Activated naive CD8-positive, alpha-beta T cell treated with anti-CD3 and anti-CD28 coated beads, Interleukin-2, amount 10 ng/mL, durations not matched to agents 7 days and 5 days (primary cell): ENCODE data around the gene GTF3C1. TPM values are rescaled to one million over a fixed set of nuclear protein-coding genes. Genes with fewer than 3 reads are reported as not detected.
"Not testable (repeated sequence)": the region's sequence is repeated elsewhere in the genome, so short reads cannot be mapped to it uniquely, and the experiment has no call there.

ENCODE experiments used
- ATAC-seq: fragments of 150-1000 bp; cut with Tn5 transposase; one replicate; pipeline ENCODE4 v1.10.0; 2021; ENCODE audit warnings: low read depth, moderate library complexity
- POLR2A ChIA-PET: fragments of 350-600 bp; sonication (Branson Sonifier 250); formaldehyde crosslinking; loops from one replicate; lab custom pipeline; 2021; ENCODE audit warnings: antibody characterized with exemption; lab: Charles Lee
- DNase-seq: peaks from one replicate; pipeline ENCODE4 v3.0.0; 2021
- H3K27ac Mint-ChIP-seq: one replicate; pipeline ENCODE4 v1.8.0; 2022; ENCODE audit warnings: mild to moderate bottlenecking, mixed read lengths
- H3K27me3 Mint-ChIP-seq: one replicate; pipeline ENCODE4 v1.8.0; 2022; ENCODE audit warnings: mild to moderate bottlenecking, moderate library complexity, mixed read lengths
- H3K36me3 Mint-ChIP-seq: one replicate; pipeline ENCODE4 v1.8.0; 2021; ENCODE audit warnings: mild to moderate bottlenecking, mixed read lengths
- H3K4me1 Mint-ChIP-seq: one replicate; pipeline ENCODE4 v1.8.0; 2021; ENCODE audit warnings: mixed read lengths
- H3K4me3 Mint-ChIP-seq: one replicate; pipeline ENCODE4 v1.8.0; 2022; ENCODE audit warnings: mild to moderate bottlenecking, moderate library complexity, mixed read lengths
- H3K9me3 Mint-ChIP-seq: one replicate; pipeline ENCODE4 v1.8.0; 2021; ENCODE audit warnings: mixed read lengths
- total RNA-seq, 2 experiments: library from RNA; stranded (reverse); gene quantifications; one replicate each; pipeline ENCODE4 v1.2.3, GENCODE V29; 2021

GTF3C1 gene
- total RNA-seq, 2 experiments from 2014 or later, result 55.3 to 56.1 TPM

DNA sequence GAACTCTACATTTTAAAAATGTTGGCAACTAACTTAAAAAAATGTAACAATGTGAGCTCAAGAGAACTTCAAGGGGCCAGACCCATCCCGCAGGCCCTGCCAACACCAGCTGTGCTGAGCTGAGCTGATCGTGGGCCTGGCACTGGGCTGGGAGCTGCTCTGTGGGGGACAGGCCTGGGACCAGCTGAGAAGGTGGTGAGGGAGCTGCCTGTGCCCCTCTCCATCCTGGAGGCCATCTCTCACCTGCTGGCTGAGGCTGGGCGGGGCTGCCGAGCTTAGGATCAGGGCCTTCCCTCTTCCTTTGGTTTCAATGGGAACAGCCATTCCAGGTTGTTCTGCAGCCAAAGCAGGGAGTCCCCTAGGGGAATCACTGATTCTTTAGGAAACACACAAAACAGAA lies 89.5 kb downstream of the GTF3C1 start:
- Mint-ChIP-seq H3K4me1 (peaks cover 36% of the 10 kb centered on the region), H3K9me3 (no peaks in the 10 kb centered on the region), H3K4me3 (no peak overlapping the region), H3K36me3 (peaks cover 18% of the 10 kb centered on the region), H3K27me3 (no peaks in the 10 kb centered on the region), H3K27ac (no peak overlapping the region)
- DNase-seq (no peak), ATAC-seq (no peak)
- POLR2A ChIA-PET, result interaction anchor here (0.7 to 1.5 kb wide), 3 partner anchors 10 to 225 kb away, joined by 3 to 10 read pairs (median 3); no protein-coding TSS in a partner anchor

DNA sequence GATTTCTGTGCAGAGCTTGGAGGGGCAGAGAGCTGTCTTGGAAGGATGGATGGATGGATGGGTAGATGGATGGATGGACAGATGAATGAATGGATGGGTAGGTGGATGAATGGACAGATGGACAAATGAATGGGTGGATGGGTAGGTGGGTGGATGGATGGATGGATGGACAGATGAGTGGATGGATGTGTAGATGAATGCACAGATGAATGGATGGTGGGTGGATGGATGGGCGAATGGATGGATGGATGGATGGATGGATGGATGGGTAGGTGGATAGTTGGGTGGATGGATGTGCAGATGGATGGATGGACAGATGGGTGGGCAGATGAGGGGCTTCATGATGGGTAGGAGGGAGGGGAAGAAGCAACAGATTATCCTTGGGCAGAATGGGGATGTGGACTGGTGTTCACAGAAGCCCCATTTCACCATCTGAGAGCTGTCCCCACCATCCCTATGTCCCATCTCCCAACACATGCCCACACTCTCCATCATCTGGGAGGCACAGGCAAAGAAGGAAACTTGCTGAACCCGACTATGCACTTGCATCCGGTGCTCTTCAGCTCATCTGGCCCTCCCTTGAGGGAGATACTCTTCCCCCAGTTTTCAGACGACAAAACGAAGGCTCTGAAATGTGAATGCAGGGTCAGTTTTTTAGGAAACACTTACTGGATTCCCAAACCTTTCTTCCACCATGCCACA lies 90.6 kb downstream of the GTF3C1 start:
- H3K27me3 Mint-ChIP-seq, result no peaks in the 10 kb centered on the region
- H3K27ac Mint-ChIP-seq, result peak overlapping the region; percentile 57
- no peak for ATAC-seq
- no peak for DNase-seq
- H3K36me3 Mint-ChIP-seq, result peaks cover 14% of the 10 kb centered on the region
- H3K4me1 Mint-ChIP-seq, result peaks cover 37% of the 10 kb centered on the region
- POLR2A ChIA-PET, result interaction anchor here (1.3 to 1.5 kb wide), 2 partner anchors 8 to 224 kb away, joined by 4 to 10 read pairs; no protein-coding TSS in a partner anchor
- no peak overlapping the region for H3K4me3 Mint-ChIP-seq
- no peaks in the 10 kb centered on the region for H3K9me3 Mint-ChIP-seq

DNA sequence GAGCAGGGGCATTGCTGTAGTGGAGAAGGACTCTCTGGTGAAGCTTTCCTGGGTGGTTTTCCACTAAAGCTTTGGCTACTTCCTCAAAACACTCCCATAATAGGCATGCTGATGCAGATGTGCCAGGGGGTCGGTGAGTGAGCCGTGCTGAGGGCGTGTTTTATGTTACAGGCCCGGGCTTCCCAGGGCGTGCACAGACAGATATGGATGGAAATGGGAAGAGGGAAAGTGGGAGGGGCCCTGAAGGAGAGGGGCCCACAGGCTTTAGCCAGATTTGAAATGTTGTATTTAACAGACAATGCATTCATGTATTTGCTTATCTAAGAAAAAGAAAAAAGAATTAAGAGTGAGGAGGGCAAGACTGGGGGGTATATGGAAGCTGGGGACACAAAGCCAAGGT lies 91.5 kb downstream of the GTF3C1 start:
- H3K4me3 Mint-ChIP-seq, result no peak overlapping the region
- no peak overlapping the region for H3K27ac Mint-ChIP-seq
- peaks cover 14% of the 10 kb centered on the region for H3K36me3 Mint-ChIP-seq
- H3K4me1 Mint-ChIP-seq, result peaks cover 31% of the 10 kb centered on the region
- no peak for ATAC-seq
- POLR2A ChIA-PET, result interaction anchor here (1.3 kb wide), 1 partner anchor 7 kb away, joined by 4 read pairs; no protein-coding TSS in a partner anchor
- no peaks in the 10 kb centered on the region for H3K27me3 Mint-ChIP-seq
- no peaks in the 10 kb centered on the region for H3K9me3 Mint-ChIP-seq
- DNase-seq, result no peak

DNA sequence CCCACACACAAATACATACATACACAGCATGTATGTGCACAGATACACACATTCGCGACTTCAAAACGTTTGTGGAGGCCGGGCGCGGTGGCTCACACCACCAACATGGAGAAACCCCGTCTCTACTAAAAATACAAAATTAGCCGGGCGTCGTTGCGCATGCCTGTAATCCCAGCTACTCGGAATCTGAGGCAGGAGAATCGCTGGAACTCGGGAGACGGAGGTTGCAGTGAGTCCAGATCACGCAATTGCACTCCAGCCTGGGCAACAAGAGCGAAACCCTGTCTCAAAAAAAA lies 92.2 kb downstream of the GTF3C1 start:
- H3K4me3 Mint-ChIP-seq, H3K27ac Mint-ChIP-seq, POLR2A ChIA-PET, H3K27me3 Mint-ChIP-seq, H3K9me3 Mint-ChIP-seq, DNase-seq, ATAC-seq: not testable (repeated sequence)
- peaks cover 28% of the 10 kb centered on the region for H3K4me1 Mint-ChIP-seq
- H3K36me3 Mint-ChIP-seq, result peaks cover 18% of the 10 kb centered on the region

DNA sequence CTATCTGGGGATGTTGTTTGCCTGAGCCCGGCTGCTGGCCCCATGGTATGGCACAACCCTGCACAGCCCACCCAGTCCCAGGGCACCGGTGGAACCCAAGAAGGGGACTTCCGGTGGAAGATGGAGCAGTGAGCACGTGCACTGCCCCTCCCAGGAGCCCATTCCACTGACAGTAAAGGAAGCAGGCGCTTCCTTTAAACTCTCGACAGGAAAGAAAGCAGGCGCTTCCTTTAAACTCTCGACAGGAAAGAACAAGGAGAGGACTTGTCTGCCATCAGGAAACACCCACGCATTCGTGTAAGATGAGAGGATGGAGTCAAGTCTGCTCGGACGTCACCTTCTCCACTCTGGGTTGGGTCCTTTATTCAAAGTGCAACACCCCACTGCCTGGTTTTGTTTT lies 94.0 kb downstream of the GTF3C1 start:
- Mint-ChIP-seq H3K27ac (peak overlapping the region; percentile 48), H3K4me3 (no peak overlapping the region), H3K27me3 (no peaks in the 10 kb centered on the region), H3K36me3 (peaks cover 28% of the 10 kb centered on the region), H3K4me1 (peaks cover 40% of the 10 kb centered on the region), H3K9me3 (no peaks in the 10 kb centered on the region)
- POLR2A ChIA-PET, result interaction anchor here (0.9 to 1.3 kb wide), 2 partner anchors 48 to 221 kb away, joined by 3 to 4 read pairs; no protein-coding TSS in a partner anchor
- DNase-seq, result no peak
- ATAC-seq, result no peak

DNA sequence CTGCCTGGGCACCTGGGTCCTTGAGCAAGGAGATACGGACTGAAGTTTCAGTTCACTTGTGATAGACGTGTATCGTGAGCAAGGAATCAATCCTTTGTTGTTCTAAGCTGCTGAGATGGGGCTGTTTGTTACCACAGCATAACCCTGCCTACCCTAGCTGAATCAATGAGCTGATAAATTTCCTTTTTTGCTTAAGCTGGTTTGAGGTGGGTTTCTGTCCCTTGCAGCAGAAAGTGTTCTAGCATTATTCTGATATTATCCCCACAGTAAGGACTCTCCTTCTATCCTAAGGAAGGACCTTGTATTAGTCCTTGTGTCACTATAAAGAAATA lies 96.3 kb downstream of the GTF3C1 start:
- DNase-seq, result no peak
- no peak overlapping the region for H3K4me3 Mint-ChIP-seq
- no peaks in the 10 kb centered on the region for H3K9me3 Mint-ChIP-seq
- peaks cover 18% of the 10 kb centered on the region for H3K36me3 Mint-ChIP-seq
- H3K27me3 Mint-ChIP-seq, result no peaks in the 10 kb centered on the region
- H3K27ac Mint-ChIP-seq, result peak overlapping the region; percentile 6
- H3K4me1 Mint-ChIP-seq, result peaks cover 51% of the 10 kb centered on the region
- ATAC-seq, result no peak
- POLR2A ChIA-PET, result interaction anchor here (1.3 kb wide), 1 partner anchor 47 kb away, joined by 3 read pairs; no protein-coding TSS in a partner anchor

DNA sequence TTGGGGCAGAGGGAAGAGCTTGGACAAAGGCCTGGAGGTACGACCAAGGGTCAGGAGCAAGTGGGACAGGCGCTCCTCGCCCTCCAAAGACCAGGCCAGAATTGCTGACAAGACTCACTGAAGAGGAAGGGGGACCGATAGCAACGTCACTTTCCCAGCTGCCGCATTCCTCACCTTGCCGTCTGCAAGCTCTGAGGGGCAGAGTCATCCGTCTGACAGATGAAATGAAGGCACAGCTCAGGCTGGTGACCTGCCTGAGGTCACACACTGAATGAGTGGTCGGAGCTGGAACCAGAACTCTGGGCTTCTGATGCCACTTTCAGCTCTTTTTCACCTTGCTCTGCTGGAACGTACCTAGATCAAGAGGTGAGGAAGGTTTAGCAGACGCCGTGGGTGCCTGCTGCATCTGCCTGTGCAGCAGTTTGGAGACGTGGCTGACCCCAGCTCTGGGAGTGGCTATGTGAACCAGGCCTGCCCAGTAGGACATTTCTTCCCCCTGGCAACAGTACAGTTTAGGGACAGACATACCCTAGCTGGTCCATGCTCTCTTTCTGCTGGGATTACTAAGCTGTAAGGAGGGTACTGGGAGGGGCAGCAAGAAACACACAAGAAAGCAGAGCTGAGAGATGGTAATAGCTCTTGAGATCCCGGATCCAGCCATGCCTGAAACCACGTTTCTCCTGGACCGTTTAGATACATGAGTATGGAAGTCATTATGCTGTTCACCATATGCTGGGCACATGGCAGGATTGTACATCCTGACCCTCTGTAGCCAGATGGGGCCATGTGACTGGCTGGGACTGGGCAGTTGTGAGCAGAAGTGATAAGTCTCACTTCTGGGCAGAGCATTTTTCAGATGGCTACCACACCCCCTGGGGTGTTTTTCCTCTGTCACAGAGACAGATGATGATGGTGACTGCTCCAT lies 96.9 kb downstream of the GTF3C1 start:
- peak overlapping the region; percentile 6 for H3K27ac Mint-ChIP-seq

DNA sequence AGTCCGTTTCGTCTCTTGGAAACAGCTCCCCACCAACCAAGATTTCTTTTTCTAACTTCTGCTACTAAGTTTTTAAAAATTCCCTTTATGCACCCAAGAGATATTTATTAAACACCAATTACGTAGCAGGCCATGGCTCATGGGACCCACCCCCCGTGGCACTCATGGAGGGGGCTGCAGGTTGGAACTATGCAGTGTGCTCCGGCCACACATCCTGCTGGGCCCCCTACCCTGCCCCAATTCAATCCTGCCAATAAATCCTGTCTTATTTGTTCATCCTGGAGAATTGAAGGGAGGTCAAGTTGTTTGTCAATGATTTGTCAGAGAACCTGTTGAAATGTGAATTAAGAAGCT lies 99.5 kb downstream of the GTF3C1 start:
- H3K27me3 Mint-ChIP-seq, result no peaks in the 10 kb centered on the region
- no peak for DNase-seq
- H3K27ac Mint-ChIP-seq, result peak overlapping the region; percentile 85
- POLR2A ChIA-PET, result interaction anchor here (0.7 to 2.6 kb wide), 12 partner anchors 10 to 1739 kb away, joined by 3 to 24 read pairs (median 5); partner anchors contain the start of genes IL21R and KDM8
- peak; percentile 1 for ATAC-seq
- peaks cover 3% of the 10 kb centered on the region for H3K9me3 Mint-ChIP-seq
- H3K4me1 Mint-ChIP-seq, result peaks cover 52% of the 10 kb centered on the region
- peak overlapping the region; percentile 64 for H3K4me3 Mint-ChIP-seq
- H3K36me3 Mint-ChIP-seq, result peaks cover 46% of the 10 kb centered on the region

More for the DNA sequence above, 96.9 kb downstream of the GTF3C1 start:
- POLR2A ChIA-PET, result interaction anchor here (0.9 to 1.3 kb wide), 4 partner anchors 10 to 48 kb away, joined by 3 to 4 read pairs (median 3); no protein-coding TSS in a partner anchor
- H3K9me3 Mint-ChIP-seq, result peaks cover 2% of the 10 kb centered on the region
- no peak overlapping the region for H3K4me3 Mint-ChIP-seq
- peaks cover 57% of the 10 kb centered on the region for H3K4me1 Mint-ChIP-seq
- peaks cover 25% of the 10 kb centered on the region for H3K36me3 Mint-ChIP-seq
- ATAC-seq (no peak), DNase-seq (no peak)
- H3K27me3 Mint-ChIP-seq, result no peaks in the 10 kb centered on the region

DNA sequence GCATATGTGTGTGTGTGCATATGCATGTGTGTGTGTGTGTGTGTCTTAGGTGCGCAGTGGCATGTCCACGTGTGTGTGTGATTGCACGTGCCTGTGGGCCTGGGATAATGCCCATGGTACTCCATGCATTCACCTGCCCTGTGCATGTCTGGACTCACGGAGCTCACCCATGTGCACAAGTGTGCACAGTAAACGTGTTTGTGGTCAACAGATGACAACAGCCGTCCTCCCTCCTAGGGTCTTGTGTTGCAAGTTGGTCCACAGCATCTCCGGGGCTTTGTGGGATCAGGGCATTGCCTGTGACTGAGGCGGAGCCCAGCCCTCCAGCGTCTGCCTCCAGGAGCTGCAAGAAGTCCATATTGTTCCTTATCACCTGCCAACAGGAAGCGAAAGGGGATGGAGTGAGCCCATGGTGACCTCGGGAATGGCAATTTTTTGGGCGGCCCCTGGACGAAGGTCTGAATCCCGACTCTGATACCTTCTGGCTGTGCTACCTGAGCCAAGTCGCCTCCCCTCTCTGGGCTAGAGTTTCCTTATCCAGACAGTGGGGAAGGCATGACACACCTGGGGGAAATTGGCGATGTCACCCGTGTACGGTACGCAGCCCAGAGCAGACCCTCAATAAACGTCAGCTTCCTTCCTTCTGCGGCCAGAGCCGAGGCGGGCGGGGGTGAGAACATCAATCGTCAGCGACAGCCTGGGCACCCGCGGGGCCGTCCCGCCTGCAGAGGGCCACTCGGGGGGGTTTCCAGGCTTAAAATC lies 100.1 kb downstream of the GTF3C1 start:
- no peaks in the 10 kb centered on the region for H3K27me3 Mint-ChIP-seq
- H3K27ac Mint-ChIP-seq, result peak overlapping the region; percentile 85
- H3K36me3 Mint-ChIP-seq, result peaks cover 52% of the 10 kb centered on the region
- H3K9me3 Mint-ChIP-seq, result peaks cover 9% of the 10 kb centered on the region
- DNase-seq, result peak; percentile 77
- H3K4me1 Mint-ChIP-seq, result peaks cover 52% of the 10 kb centered on the region
- peak; percentile 71 for ATAC-seq
- peak overlapping the region; percentile 64 for H3K4me3 Mint-ChIP-seq
- POLR2A ChIA-PET, result interaction anchor here (0.7 to 2.6 kb wide), 9 partner anchors 10 to 1738 kb away, joined by 3 to 24 read pairs (median 5); partner anchors contain the start of genes IL21R and KDM8

DNA sequence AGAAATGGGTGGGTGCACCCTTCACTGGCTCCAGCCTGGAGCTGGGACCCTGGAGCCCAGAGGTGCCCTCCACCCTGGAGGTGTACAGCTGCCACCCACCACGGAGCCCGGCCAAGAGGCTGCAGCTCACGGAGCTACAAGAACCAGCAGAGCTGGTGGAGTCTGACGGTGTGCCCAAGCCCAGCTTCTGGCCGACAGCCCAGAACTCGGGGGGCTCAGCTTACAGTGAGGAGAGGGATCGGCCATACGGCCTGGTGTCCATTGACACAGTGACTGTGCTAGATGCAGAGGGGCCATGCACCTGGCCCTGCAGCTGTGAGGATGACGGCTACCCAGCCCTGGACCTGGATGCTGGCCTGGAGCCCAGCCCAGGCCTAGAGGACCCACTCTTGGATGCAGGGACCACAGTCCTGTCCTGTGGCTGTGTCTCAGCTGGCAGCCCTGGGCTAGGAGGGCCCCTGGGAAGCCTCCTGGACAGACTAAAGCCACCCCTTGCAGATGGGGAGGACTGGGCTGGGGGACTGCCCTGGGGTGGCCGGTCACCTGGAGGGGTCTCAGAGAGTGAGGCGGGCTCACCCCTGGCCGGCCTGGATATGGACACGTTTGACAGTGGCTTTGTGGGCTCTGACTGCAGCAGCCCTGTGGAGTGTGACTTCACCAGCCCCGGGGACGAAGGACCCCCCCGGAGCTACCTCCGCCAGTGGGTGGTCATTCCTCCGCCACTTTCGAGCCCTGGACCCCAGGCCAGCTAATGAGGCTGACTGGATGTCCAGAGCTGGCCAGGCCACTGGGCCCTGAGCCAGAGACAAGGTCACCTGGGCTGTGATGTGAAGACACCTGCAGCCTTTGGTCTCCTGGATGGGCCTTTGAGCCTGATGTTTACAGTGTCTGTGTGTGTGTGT lies 100.9 kb downstream of the GTF3C1 start:
- peaks cover 51% of the 10 kb centered on the region for H3K4me1 Mint-ChIP-seq
- POLR2A ChIA-PET, result interaction anchor here (1.1 to 2.6 kb wide), 3 partner anchors 14 to 245 kb away, joined by 3 to 11 read pairs (median 8); partner anchors contain the start of gene KDM8
- H3K36me3 Mint-ChIP-seq, result peaks cover 59% of the 10 kb centered on the region
- peak overlapping the region; percentile 90 for H3K27ac Mint-ChIP-seq
- peak overlapping the region; percentile 19 for H3K4me3 Mint-ChIP-seq
- no peak for ATAC-seq
- peaks cover 9% of the 10 kb centered on the region for H3K9me3 Mint-ChIP-seq
- no peak for DNase-seq
- no peaks in the 10 kb centered on the region for H3K27me3 Mint-ChIP-seq

DNA sequence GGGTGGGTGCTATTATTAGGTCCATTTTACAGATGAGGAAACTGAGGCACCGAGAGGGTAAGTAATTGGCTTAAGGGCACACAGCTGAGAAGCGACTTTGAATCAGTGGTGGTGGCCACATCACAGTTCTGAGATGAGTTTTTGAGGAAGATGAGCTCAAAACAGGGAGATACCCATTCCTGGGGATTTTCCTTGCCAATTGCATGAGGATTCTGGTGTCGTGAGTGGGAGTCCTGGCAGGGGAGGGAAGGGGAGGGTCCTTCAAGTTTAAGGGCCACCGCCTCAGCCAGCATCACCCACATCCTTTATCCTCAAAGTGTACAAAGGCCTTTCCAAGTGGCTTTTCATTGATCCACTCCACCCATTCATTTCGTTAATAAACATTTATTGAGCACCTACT lies 102.4 kb downstream of the GTF3C1 start:
- peak overlapping the region; percentile 93 for H3K27ac Mint-ChIP-seq
- H3K4me1 Mint-ChIP-seq, result peaks cover 51% of the 10 kb centered on the region
- POLR2A ChIA-PET, result interaction anchor here (0.6 to 1.6 kb wide), 9 partner anchors 13 to 273 kb away, joined by 3 to 25 read pairs (median 4); partner anchors contain the start of gene IL21R
- DNase-seq, result no peak
- H3K9me3 Mint-ChIP-seq, result peaks cover 9% of the 10 kb centered on the region
- peak overlapping the region; percentile 76 for H3K4me3 Mint-ChIP-seq
- no peak for ATAC-seq
- no peaks in the 10 kb centered on the region for H3K27me3 Mint-ChIP-seq
- peaks cover 68% of the 10 kb centered on the region for H3K36me3 Mint-ChIP-seq

DNA sequence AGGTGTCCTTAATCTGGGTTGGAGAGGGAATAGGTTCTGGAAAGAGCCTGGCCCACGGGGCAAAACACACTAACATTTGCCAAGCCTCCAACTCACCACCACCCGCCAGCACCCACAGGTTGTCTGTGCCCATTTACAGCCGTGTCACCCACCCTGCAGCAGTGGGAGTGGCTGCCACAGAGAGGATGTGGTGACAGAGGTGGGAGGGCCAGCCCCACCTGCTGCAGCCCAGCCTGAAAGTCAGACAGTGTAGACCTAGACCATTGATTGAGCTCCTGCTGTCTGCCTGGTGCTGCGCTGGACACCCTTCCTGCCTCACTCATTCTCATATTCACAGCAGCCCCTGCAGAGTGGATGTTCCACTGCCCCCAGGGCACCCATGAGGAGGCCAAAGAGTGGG lies 103.0 kb downstream of the GTF3C1 start:
- H3K27me3 Mint-ChIP-seq, result no peaks in the 10 kb centered on the region
- peaks cover 46% of the 10 kb centered on the region for H3K4me1 Mint-ChIP-seq
- peak overlapping the region; percentile 76 for H3K4me3 Mint-ChIP-seq
- POLR2A ChIA-PET, result interaction anchor here (1.0 to 1.6 kb wide), 9 partner anchors 13 to 273 kb away, joined by 3 to 25 read pairs (median 4); partner anchors contain the start of gene IL21R
- peak overlapping the region; percentile 93 for H3K27ac Mint-ChIP-seq
- peaks cover 68% of the 10 kb centered on the region for H3K36me3 Mint-ChIP-seq
- H3K9me3 Mint-ChIP-seq, result peaks cover 9% of the 10 kb centered on the region
- peak; percentile 80 for ATAC-seq
- peak; percentile 79 for DNase-seq
